ENCODE data around the gene CCDC28A. TPM values are rescaled to one million over a fixed set of nuclear protein-coding genes. Genes with fewer than 3 reads are reported as not detected.

CCDC28A gene
- total RNA-seq, 2 experiments from 2014 or later, result 13.2 to 14.6 TPM

DNA sequence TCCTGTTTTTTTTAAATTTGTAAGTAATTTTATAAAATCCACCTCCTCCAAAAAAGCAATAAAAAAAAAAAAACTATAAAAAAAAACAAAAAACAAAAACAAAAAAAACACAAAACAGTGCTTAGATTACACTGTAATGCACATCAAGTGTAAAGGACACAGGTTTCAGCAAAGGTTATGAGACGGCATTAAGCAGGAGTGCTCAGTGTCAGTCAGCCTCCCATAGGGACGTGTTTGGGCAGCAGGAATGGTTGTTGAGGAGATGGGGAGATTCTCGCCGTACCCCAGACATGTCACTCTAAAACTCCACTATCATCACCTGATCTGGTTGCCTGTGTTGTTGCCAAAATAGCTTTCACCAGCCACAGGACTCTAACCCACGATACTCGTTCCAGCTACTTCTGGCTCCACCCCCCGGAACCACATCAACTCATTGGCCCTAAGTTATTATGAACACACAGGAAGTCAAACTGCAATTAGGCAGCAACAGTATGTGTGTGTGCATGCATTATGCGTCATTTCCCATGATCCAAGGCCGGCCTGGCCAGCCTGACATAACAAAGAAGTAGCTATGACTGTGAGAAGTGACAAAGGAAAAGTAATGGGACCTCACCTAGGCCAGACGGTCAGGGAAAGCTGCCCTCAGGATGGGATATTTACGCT lies 51.0 kb downstream of the CCDC28A start:
- ChIA-PET CTCF (no interaction called here), POLR2A (interaction anchor here (0.7 kb wide), 1 partner anchor 1190 kb away, joined by 3 read pairs; no protein-coding TSS in a partner anchor)

DNA sequence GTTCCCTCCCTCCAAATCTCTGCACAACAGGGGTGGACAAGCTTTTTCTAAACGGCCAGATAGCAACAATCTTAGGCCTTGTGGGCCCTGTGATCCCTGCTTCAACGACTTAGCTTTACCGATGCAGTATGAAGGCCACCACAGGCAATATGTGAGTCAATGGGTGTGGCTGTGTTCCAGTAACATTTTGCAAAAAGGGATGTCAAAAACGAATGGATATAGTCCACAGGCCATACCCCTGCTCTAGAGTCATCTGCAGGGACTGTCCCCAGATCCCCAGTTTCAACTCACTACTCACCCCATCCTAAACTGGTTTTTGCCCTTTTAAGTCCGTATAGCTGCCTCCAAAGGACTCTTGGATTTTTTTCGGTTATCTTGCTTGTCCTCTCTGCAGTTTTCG lies 56.7 kb downstream of the CCDC28A start:
- CTCF ChIA-PET, result no interaction called here
- POLR2A ChIA-PET, result no interaction called here

- CTCF ChIA-PET, result no interaction called here
- POLR2A ChIA-PET, result no interaction called here
Observed at GRCh38 chr6:138832182-138832581, 58.6 kb downstream of the CCDC28A start.

- CTCF ChIA-PET, result no interaction called here
- POLR2A ChIA-PET, result no interaction called here
Observed at GRCh38 chr6:138833816-138834539, 60.4 kb downstream of the CCDC28A start.

- POLR2A ChIA-PET, result no interaction called here
- CTCF ChIA-PET, result no interaction called here
Observed at GRCh38 chr6:138837246-138837645, 63.7 kb downstream of the CCDC28A start.

Other genes with a start within 250 kb of the CCDC28A start
- not detected for gene ECT2L, start 22.3 kb downstream of the CCDC28A start, total RNA-seq
- 10 to 100 TPM; 72.2 to 73.9 TPM for gene REPS1, start 214.5 kb downstream of the CCDC28A start, total RNA-seq